Thyroid gland (tissue), 4 donors: Measurements from ENCODE around the gene ALG12. TPM values are rescaled to one million over a fixed set of nuclear protein-coding genes. Genes with fewer than 3 reads are reported as not detected.

ENCODE experiments used
- DNase-seq, 2 donors: peaks; one replicate each; pipeline ENCODE4 v3.0.0-alpha.2; 2019
- H3K27ac ChIP-seq, 3 donors: fragments of 200-600 bp; sonication (generic); 1 replicate in 2 of 3; 2 replicates in 1 of 3; pipeline ENCODE4 v1.5.1; 2016 to 2019; ENCODE audit warnings: mild to moderate bottlenecking in 1 of 3, moderate library complexity in 1 of 3
- H3K27me3 ChIP-seq: fragments of 200-600 bp; sonication (generic); one replicate; pipeline ENCODE4 v1.5.1; 2019
- H3K36me3 ChIP-seq, 2 donors: fragments of 200-600 bp; sonication (generic); one replicate each; pipeline ENCODE4 v1.5.1; 2016 to 2019
- H3K4me1 ChIP-seq, 2 donors: fragments of 200-600 bp; sonication (generic); one replicate each; pipeline ENCODE4 v1.5.1; 2017 to 2019
- H3K4me3 ChIP-seq, 3 donors: fragments of 200-600 bp; sonication (generic); replicated peaks in 1 of 3; 1 replicate in 2 of 3; 2 replicates in 1 of 3; pipeline ENCODE4 v1.5.1; 2016; ENCODE audit warnings: mild to moderate bottlenecking in 1 of 3
- H3K9me3 ChIP-seq: fragments of 200-600 bp; sonication (generic); one replicate; pipeline ENCODE4 v1.5.1; 2017
- POLR2A ChIP-seq, 2 donors: fragments of 450-650 bp; IDR thresholded peaks; one replicate each; pipeline ENCODE4 v1.6.1; 2017; ENCODE audit warnings: antibody characterized with exemption in 2 of 2, mild to moderate bottlenecking in 2 of 2, moderate library complexity in 1 of 2
- WGBS, 2 donors: methylation state at CpG; one replicate each; pipeline ENCODE4 v1.1.5; 2017; 5-methylcytosine and 5-hydroxymethylcytosine counted together
- intact Hi-C: fragments of 100-400 bp; cut with DNase I; formaldehyde crosslinking; loops from one replicate; pipeline ENCODE4 v1.15.1; 2023
- total RNA-seq, 4 donors: library from RNA; depleted of rRNA; stranded (reverse); fragments of >200 nt; gene quantifications; one replicate each; pipeline ENCODE4 v1.2.3, GENCODE V29; 2016
- TF ChIP-seq, protein P1 (sequence below), 6 experiments: fragments of 200-600 bp in 3 of 6; fragments of 450-650 bp in 3 of 6; sonication (generic) in 3 of 6; IDR thresholded peaks; one replicate each; pipeline ENCODE4 v1.5.1; 2016 to 2019; ENCODE audit warnings: antibody characterized with exemption in 6 of 6, mild to moderate bottlenecking in 2 of 6, inconsistent platforms in 1 of 6, moderate library complexity in 1 of 6

The ALG12 gene
- total RNA-seq, 4 donors from 2014 or later = 25.5 to 60.5 (median 52.2) TPM

- H3K27ac ChIP-seq = peak overlapping the region in 1 of 3 donors; percentile 99
- 88 to 96% methylated on average over 17 to 18 of the region's 20 CpGs for WGBS, 2 donors
- no peak for DNase-seq
- no peak overlapping the region for H3K4me3 ChIP-seq
- intact Hi-C loops = no loop called here
- H3K4me1 ChIP-seq = peaks cover 43 to 49% of the 10 kb centered on the region in 2 donors
- TF ChIP-seq, protein P1, sequence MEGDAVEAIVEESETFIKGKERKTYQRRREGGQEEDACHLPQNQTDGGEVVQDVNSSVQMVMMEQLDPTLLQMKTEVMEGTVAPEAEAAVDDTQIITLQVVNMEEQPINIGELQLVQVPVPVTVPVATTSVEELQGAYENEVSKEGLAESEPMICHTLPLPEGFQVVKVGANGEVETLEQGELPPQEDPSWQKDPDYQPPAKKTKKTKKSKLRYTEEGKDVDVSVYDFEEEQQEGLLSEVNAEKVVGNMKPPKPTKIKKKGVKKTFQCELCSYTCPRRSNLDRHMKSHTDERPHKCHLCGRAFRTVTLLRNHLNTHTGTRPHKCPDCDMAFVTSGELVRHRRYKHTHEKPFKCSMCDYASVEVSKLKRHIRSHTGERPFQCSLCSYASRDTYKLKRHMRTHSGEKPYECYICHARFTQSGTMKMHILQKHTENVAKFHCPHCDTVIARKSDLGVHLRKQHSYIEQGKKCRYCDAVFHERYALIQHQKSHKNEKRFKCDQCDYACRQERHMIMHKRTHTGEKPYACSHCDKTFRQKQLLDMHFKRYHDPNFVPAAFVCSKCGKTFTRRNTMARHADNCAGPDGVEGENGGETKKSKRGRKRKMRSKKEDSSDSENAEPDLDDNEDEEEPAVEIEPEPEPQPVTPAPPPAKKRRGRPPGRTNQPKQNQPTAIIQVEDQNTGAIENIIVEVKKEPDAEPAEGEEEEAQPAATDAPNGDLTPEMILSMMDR (IDR thresholded peaks at IDR 0.05) = no peak
- no peak for TF ChIP-seq POLR2A (IDR thresholded peaks at IDR 0.05)
- H3K36me3 ChIP-seq = peaks cover 5 to 7% of the 10 kb centered on the region in 2 donors
- H3K9me3 ChIP-seq = no peaks in the 10 kb centered on the region
- H3K27me3 ChIP-seq = no peaks in the 10 kb centered on the region
These were observed 38.9 kb upstream of the ALG12 start for GRCh38 chr22:49956914-49957825.

- TF ChIP-seq, protein P1 (IDR thresholded peaks at IDR 0.05) = no peak
- TF ChIP-seq POLR2A (IDR thresholded peaks at IDR 0.05) = no peak
- intact Hi-C loops = no loop called here
- Histone ChIP-seq H3K27me3 (no peaks in the 10 kb centered on the region), H3K36me3 (peaks cover under 1% of the 10 kb centered on the region in 2 donors), H3K4me1 (peaks cover 51 to 57% of the 10 kb centered on the region in 2 donors), H3K27ac (peak overlapping the region in 1 of 3 donors; percentile 99), H3K9me3 (no peaks in the 10 kb centered on the region), H3K4me3 (no peak overlapping the region)
- DNase-seq = peak; percentile 1 to 4
- WGBS, 2 donors = 80 to 93% methylated on average over 1 to 10 of the region's 15 CpGs
These were observed 38.2 kb upstream of the ALG12 start for GRCh38 chr22:49956418-49956770.

GRCh38 chr22:49955581-49956417, 37.6 kb upstream of the ALG12 start:
- Histone ChIP-seq H3K27ac (peak overlapping the region; percentile 99), H3K9me3 (no peaks in the 10 kb centered on the region), H3K27me3 (no peaks in the 10 kb centered on the region), H3K4me1 (peaks cover 54 to 63% of the 10 kb centered on the region in 2 donors), H3K4me3 (no peak overlapping the region), H3K36me3 (no peaks in the 10 kb centered on the region)
- no peak for TF ChIP-seq POLR2A (IDR thresholded peaks at IDR 0.05)
- TF ChIP-seq, protein P1 (IDR thresholded peaks at IDR 0.05) = no peak
- intact Hi-C loops = no loop called here
- DNase-seq = no peak
- WGBS, 2 donors = 88 to 97% methylated on average over 6 to 7 of the region's 22 CpGs

GRCh38 chr22:49954991-49955580, 36.8 kb upstream of the ALG12 start:
- WGBS, 2 donors = 47 to 66% methylated on average over 2 to 7 of the region's 15 CpGs
- Histone ChIP-seq H3K27ac (peak overlapping the region; percentile 99), H3K9me3 (no peaks in the 10 kb centered on the region), H3K4me1 (peaks cover 61 to 70% of the 10 kb centered on the region in 2 donors), H3K36me3 (no peaks in the 10 kb centered on the region), H3K4me3 (no peak overlapping the region), H3K27me3 (no peaks in the 10 kb centered on the region)
- TF ChIP-seq, protein P1 (IDR thresholded peaks at IDR 0.05) = no peak
- TF ChIP-seq POLR2A (IDR thresholded peaks at IDR 0.05) = no peak
- DNase-seq = peak; percentile 74 to 75
- intact Hi-C loops = no loop called here
